Stimulated activated CD8-positive, alpha-beta memory T cell treated with anti-CD3 and anti-CD28 coated beads, Interleukin-15, amount 100 ng/mL, for 4 hours (primary cell): ENCODE measurements around the gene WNT9B.
"Not testable (repeated sequence)": the region's sequence is repeated elsewhere in the genome, so short reads cannot be mapped to it uniquely, and the experiment has no call there.

Experiments used
- DNase-seq, 2 donors: peaks; one replicate each; pipeline ENCODE4 v3.0.0-alpha.2; 2020; ENCODE audit warnings: low read depth in 2 of 2

WNT9B gene

DNA sequence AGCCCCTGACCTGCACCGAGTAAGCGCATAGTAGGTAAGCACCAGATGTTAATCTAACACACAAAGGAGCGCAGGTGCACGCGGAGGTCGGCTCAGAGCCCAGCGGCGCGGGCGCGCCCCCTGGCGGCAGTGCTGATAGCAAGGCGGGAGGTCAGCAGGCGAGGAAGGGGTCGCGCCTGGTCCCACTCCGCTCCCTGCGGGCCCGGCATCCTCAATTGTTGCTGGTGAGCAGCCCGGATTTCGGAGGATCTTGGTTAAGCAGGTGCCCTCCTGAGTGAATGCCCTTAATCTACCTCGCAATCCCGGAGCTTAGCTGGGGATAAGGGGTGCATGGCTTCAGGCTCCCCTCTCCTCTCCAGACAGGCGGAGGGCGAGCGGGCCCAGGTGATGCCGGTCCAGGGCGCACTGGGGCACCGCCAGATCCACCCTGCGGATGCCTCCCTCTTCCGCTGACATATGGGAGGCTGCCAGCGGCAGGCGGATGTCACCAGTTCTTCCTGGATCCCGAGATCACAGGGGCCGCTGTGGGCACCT, 28.9 kb upstream of the WNT9B start:
- DNase-seq = no peak

DNA sequence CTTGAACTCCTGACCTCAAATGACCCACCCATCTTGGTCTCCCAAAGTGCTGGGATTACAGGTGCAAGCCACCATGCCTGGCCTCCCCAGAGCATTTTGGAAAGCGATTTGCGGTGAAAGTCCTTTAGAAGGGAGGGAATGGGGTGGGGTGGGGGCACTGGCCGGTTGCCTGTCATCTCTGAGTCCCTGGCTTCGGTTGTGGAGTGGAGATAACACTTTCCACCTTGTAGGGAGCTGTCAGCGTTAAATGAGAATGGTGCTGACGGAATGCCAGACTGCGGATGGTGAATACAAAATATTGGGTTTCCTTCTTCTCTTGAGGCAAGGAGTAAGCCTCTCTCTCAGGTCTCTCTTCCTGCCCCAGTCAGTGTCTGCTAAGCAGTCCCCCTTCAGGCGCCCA, 27.7 kb upstream of the WNT9B start:
- no peak for DNase-seq

DNA sequence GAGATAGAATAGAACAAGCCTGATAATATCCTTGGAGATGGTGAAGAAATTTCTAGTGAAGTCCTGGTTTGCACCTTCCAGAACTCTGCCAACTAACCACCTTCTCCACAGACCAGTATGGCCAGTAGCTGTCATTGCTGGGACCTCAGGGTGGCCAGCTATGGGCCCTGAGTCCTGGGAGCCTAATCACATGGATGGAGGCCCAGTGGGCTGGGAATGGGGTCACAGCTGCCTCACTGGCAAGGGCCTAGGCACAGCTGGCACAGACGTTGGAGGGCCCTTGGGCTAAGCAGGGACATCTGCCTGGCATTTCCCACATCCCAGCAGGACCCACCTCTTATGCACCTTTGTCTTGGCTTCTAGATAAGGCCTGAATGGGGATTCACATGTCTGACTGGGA, 25.3 kb upstream of the WNT9B start:
- DNase-seq = no peak

DNA sequence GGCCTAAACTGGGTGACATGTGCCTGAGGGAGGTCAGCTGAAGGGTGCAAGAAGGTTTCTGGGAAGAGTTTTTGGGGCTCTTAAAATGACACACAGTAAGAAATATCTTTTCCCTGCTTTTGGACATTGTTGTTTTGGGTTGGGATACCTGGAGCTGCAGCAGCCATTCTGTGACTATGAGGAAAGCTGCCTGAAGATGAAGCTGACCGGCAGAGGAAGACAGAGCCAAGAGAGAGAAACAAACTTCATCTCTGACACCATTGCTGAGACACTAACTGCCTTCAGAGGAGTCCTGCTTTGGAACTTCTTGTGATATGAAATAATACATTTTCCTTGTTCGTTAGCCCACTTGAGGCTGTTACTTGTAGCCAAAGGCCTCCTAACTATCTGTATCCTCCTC, 24.1 kb upstream of the WNT9B start:
- DNase-seq = no peak

DNA sequence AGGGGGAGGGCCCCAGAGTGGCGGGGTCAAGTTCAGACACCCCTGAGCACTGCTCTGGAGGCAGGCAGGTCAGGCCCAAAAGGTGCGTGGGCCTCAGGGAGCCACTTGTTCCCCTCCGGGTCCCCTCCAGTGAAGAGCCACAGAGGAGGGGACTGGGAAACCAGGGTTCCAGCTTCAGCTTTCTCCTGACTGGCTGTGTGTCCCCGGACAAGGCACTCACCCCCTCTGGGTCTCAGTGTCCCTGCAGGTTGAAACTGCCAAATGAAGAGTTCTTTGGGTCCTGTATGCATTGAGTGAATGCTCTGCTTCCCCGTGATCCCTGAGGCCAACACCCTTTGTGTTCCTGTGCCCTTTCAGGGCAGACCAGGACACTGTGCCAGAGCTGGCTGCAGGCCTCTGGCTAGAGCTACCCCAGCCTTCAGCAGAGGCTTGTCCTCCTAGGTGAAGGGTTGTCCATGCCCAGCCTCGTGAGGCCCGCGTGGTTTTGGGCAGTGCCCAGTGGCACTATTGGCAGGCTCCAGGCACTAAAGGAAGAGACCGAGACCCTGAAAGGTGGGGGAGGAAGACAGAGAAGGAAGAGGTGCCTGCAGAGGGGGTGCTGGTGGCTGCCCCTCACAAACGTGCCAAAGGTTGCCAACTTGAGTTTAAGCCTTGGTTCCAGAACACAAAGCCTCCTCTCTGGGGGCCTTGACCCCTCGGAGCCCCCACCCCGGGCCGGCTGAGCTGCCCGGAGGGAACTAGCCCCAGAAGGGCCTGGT, 19.6 kb upstream of the WNT9B start:
- no peak for DNase-seq

DNA sequence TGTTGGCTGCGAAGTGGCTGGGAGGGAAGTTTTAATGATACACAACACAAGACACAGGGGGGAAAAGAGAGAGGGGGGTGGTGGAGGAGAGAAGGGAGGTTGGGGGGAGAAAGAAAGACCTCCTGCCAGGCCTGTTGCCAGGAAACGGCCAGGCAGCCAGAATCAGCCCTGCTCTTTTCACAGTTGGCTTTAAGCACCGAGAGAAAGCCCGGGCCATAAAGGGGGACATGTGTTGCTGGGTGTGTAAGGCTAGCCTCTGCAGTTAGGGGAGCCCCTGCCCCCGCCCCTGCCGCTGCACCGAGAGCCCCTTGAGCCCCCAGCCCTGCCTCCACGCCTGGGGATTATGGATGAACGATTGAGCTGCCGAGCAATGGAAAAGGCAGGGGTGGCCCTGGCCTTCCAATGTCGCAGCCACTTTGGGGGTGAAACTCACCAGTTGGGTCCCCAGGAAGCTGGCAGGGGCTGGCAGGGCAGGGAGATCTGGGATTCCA, 19.0 kb upstream of the WNT9B start:
- no peak for DNase-seq

DNA sequence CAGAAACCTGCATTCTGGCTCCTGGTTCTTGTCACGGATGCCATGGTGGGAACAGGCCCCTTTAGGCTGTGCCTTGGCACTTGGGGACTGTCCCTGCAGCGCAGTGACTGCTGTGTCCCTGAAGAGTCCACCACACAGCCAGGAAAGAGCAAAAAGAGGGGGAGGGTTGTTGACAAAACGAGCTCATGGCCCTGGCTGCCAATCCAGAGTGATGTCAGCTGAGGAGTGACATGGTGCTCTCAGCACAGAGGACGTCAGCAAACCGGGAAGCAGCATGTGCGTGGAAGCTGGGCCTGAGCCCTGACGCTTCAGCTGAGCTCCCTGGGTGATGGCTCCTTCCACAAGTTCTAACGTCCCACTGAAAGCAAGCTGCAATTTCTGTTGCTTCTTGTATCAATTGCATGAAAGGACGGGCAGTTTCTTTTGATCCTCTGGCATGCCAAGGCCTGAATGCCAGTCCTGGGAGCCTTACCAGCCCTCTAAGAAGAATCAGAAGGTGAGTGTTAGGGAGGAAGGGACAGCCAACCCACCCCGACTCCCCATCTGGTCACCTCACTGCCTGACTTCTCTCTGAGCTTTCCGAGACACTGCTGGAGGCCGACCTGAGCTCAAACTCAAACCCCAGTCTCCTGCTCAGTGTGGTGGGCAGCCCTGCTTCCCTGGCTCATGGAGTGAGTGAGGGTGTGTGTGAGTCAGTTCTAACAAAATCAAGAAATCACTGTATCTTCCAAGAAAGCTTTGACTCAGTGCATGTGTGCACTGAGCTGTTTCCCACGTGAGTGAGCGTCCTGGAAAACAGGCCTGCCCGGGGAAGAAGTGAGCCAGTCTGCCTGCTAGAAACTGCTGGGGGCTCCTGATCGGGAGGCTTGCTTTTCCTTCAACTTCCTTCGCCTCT, 18.2 kb upstream of the WNT9B start:
- DNase-seq = no peak

DNA sequence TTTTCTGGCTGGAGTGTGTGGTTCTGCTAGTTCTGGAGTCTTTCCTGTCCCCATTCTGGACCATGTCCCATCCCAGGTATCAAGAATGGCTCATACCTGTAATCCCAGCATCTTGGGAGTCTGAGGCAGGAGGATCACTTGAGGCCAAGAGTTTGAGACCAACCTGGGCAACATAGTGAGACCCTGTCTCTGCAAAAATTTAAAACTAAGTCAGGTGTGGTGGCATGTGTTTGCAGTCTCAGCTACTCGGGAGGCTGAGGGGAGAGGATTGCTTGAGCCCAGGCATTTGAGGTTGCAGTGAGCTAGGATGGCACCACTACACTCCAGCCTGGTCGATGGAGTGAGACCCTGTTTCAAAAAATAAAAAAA, 17.6 kb upstream of the WNT9B start:
- no peak for DNase-seq

DNA sequence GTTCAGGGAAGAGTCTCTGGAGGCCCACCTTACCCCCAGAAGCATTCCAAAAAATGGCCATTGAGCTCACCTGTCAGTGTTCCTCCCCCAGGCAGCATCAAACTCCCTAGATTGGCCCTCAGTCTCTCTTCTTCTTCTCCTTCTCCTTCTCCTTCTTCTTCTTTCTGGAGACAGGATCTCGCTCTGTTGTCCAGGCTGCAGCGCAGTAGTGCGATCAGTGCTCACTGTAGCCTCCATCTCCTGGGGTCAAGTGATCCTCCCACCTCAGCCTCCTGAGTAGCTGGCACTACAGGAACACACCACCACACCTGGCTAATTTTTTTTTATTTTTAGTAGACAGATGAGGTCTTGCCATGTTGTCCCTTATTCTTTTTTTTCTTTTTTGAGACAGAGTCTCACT, 16.5 kb upstream of the WNT9B start:
- no peak for DNase-seq

DNA sequence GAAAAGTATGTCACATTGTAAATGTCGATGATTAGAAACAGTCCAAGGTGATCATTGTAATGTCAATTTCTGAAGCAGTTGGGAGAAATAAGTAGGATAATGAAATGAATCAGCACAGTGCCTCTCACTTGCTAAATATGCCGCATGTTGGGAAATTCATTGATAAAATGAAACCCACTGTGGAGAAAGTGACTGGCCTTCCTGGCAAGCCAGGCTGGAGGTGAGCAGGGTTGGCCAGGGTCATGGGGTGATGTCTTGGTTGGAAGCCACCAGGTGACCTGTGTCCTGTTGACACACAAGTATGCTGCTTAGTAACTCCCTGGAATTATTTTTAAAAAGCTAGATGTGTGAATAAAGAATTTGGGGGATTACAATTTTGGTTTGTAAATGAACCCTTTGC, 14.9 kb upstream of the WNT9B start:
- DNase-seq = no peak

DNA sequence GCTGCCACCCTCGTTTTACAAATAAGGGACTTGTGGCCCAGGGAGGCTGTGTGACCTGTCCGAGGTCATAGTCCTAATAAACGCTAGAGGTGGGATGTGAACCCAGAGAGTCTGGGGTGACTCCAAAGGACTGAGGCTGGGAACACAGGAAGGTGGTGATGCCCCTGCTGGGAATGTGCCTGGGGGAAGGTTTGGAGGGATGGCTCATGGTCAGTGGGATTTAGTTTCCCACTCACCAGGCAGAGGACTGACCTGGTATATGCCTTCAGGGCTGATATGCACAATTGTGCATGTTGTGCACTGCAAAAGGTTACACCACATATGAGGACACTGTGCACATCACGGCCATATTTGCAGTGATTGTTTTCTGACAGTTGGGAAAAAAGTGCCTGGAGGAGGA, 13.9 kb upstream of the WNT9B start:
- DNase-seq = no peak

DNA sequence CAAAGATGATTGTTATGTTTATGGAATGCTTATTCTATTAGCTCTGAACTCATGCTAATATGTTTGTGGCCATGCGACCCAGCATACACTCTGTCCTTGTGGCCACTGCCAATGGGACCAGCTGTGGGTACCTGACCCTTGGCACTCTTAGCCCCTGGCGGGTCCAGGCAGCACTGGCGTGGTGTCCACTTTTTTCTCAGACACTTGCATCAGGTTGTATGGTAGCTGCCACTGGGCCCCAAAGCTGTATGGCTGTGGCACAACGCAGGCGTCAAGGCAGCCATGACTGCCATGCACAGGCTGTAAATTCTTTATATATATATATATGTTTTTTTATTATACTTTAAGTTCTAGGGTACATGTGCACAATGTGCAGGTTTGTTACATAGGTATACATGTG, 12.2 kb upstream of the WNT9B start:
- DNase-seq = no peak

DNA sequence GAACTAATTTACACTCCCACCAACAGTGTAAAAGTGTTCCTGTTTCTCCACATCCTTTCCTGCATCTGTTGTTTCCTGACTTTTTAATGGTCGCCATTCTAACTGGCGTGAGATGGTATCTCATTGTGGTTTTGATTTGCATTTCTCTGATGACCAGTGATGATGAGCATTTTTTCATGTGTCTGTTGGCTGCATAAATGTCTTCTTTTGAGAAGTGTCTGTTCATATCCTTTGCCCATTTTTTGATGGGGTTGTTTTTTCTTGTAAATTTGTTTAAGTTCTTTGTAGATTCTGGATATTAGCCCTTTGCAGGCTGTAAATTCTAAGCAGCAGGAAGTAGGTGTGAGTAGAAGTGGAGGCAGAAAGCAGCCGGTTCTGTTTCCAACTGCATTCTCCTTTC, 10.8 kb upstream of the WNT9B start:
- not testable (repeated sequence) for DNase-seq

DNA sequence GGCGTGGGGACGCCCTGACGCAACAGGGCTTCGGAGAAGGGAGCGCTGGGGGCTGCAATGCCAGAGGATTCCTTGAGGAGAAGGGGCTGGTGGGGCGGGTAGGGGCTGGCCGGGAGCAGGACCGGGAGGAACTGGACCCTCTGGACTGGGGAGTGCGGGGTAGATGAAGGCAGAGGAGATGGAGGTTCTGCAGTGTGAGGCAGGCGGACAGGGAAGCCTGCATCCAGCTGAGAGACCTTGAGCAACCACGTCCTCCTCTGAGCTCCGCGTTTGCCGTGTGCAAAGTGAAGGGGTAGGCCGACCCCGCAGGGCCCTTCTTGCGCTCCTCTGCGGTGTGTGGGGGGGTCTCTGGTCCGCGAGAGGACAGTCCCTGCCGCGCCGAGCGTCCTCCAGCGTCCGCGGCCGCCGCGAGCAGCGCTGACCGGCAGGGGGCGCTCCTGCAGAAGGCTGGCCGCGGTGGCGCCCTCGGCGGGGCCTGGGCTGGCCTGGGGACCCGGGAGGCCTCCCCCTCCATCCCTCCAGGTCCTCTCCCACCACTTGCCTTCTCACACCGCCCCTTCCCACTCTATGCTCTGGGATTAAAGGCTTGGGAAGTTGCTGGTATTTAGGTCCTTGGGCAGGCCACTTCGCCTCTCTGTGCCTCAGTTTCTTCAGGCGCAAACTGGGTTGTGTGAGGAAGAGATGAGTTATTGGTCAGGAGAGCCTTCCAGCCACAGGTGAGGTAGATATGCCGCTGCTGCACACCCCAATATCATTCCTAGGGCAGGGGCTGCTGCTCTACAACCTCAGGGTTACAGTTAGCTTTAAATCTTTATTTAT, 9.6 kb upstream of the WNT9B start:
- no peak for DNase-seq

DNA sequence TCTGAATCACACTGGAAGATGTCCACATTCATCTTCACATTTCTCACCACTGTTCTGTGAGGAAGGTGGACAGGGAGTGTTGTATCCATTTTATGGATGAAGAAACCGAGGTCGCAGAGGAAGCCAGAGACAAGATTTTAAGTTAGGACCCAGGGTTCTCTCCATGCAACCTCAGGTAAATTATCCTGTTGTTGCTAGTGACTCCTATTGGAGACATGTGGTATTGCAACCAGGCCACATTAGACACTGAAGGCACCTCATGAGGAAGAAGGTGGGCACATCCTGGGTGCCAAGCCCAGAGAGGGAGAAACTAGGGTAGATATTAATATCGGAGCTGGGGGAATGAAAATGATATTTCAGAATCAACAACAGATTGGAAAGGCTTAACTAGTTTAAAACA, 8.5 kb upstream of the WNT9B start:
- no peak for DNase-seq

DNA sequence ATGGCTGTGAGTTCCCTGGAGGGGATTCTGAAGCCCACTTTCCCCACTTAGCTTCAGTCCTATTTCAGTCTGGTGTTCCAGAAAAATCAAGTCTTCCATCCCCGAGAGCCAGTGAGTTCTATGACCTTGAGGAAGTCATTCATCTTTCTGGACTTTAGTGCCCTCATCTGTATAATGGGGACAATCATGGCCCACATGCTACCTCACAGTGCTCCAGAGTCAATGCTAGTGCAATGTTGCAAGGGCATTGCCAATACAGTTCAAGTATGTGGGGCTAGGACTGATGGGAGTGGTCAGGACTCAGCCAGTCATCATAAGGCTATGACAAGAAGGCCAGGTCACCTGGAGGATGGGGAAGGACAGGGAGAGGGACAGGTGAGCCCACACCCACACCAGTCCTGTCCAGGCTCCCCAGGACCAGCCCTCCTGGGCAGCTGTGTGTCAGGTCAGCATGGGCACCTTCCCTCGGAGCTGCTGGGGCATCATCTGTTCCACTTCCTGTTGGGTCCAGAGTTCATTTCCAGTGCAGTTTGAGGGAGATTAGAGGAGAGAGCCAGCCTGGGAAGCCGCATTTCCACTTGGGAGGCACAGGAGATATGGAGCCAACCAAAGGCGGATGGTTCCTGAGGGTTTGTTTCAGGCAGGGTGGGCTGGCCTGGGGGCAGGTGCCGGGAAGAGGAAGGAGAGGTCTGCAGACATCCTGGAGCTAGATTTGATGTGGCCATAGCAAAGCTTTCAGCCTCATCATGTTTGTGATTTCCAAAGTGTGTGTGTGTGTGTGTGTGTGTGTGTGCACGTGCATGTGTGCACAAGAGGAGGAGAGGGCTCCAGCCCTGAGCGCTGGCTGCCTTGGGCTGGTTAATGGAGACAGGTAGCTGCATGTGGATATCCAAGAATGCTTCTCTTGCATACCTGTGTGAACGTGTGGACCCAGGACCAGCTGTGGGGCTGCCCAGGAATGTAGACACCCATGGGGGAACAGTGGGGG, 3.9 kb upstream of the WNT9B start:
- no peak for DNase-seq

DNA sequence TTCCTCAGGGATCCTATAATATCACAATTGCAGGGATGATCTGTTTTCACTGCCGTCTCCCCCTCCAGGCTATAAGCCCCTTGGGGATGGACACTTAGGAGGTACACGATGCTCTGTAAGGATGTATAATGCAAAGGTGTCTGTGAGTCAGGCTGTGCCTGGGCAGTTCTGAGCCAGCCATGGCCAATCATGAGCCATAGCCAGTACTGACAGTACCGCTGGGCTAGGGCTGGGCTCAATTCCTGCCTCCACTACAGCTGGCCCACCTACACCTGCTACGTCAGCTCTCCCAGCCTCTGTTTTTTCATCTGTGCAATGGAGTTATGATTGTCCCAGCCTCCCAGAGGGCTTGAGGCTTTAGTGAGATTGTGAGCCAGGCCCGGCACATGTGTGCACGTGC, 2.8 kb upstream of the WNT9B start:
- DNase-seq = no peak

DNA sequence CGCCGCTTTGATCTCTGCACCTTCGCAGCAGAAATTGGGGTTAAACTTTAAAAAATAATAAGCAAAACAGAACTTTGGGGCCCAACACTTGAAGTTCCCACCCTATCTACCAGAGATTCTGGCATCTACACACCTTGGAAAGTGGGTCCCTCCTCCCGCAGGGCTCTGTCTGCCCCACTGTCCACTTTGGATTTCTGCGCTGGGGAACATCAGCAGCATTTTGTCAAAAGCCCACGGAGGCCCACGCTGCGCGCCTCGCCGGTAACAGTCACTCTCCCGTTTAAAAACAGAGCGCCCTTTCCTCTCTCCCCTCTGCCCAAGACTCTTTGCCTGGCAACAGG, 725 bp upstream of the WNT9B start:
- DNase-seq = no peak

DNA sequence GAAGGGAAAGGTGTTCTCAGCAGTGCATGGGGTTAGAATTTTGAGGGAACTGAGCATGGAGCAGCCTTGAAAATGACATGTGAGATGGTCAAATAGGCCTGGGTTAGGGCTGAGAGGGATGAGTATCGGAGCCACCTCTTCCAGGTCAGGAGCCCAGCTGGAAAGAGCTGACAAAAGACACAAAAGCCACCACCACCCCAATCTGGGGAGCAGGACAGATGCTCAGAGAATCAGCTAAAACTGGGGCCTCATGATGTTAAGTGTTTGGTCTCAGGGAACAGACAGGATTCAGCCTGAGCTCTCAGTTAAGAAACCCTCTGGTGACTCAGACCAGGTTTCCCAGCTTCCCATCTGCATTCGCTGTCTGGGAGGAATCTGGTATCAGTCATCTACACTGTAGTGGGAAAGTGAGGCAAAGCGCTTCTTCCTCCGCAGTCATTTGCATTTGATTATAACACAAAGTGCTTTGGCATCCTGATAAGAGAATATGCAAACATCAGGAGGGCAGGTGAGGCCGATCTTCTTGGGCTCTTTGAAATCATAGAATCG, 2.6 kb downstream of the WNT9B start:
- DNase-seq = no peak

DNA sequence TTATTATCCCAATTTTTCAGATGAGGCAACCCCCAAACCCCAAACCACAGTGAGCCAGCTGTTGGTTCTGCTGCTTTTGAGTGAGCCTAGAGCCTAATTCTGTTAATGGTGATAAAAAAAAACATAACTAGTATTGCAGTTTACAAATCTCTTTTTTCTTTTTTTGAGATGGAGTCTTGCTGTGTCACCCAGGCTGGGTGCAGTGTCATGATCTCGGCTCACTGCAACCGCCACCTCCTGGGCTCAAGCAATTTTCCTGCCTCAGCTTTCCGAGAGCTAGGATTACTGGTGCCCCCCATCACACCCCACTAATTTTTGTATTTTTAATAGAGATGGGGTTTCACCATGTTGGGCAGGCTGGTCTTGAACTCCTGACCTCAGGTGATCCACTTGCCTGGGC, 3.1 kb downstream of the WNT9B start:
- no peak for DNase-seq

DNA sequence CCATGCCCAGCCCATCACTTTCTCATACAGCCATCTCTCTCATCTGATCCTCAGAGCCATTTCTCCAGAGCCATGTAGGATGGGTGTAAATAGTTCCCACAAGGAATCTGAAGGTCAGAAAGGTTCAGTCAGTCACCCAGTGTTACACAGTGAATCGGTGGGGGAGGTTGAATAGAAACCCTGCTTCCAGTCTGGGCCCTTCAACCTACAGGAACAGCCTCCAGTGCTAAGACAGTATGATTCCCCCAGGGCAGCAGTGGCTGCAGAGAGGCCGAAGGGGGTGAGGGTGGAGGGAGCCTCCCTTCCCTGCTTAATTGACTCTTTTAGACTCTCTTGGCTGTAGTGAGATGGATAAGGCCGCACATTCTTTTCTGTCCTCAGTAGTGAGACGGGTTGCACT, 3.6 kb downstream of the WNT9B start:
- no peak for DNase-seq
